ENCODE measurements around the gene C18orf54.

C18orf54 gene

DNA sequence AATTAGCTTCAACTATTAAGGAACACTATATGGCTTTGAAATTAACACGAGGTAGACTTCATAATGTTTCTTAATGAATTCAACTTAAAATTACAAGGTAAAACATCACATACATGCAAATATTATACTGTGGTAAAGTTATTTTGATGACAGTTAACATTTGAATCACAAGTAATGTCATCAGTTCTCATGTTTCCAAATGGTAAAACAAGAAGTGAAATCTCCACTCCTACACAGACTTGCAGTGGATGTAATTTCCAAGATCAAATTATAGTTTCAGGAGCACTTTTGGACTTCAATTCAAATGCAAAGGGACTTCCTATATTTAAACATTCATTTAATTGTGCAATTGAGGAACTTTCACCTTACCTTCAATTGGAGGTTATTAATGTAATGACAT lies 39.1 kb downstream of the C18orf54 start:
- no peak for TF ChIP-seq CTCF (IDR thresholded peaks at IDR 0.05; ENCODE audit: low read depth, low read length)
- no peak overlapping the region for H3K4me3 ChIP-seq (replicated peaks in 1 of 2; ENCODE audit: low read depth in 2 of 2, low read length in 2 of 2)
- DNase-seq (ENCODE audit: low read depth in 2 of 2): no peak

- no peak overlapping the region for H3K4me3 ChIP-seq (replicated peaks in 1 of 2; ENCODE audit: low read depth in 2 of 2, low read length in 2 of 2)
- DNase-seq (ENCODE audit: low read depth in 2 of 2): no peak
- no peak for TF ChIP-seq CTCF (IDR thresholded peaks at IDR 0.05; ENCODE audit: low read depth, low read length)
Observed at GRCh38 chr18:54405290-54405689, 47.6 kb downstream of the C18orf54 start.

DNA sequence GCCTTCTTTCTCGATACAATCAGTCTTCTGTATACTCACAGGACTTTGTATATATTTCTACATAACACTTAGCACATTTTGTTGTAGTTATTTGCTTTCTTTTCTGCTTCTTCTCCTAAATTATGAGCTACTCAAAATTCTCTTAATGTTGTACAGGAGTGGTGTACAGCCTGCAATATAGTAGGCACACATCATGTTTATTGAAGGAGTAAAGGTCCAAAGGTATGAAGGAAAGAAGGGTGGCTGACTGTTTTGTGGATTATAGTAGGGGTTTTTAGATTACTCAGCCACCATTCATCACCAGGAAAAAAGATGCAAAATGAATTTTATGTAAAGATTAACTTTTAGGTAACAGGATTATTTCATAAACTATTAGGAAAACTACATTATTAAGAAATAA lies 54.1 kb downstream of the C18orf54 start:
- no peak for TF ChIP-seq CTCF (IDR thresholded peaks at IDR 0.05; ENCODE audit: low read depth, low read length)
- no peak overlapping the region for H3K4me3 ChIP-seq (replicated peaks in 1 of 2; ENCODE audit: low read depth in 2 of 2, low read length in 2 of 2)
- no peak for DNase-seq (ENCODE audit: low read depth in 2 of 2)

DNA sequence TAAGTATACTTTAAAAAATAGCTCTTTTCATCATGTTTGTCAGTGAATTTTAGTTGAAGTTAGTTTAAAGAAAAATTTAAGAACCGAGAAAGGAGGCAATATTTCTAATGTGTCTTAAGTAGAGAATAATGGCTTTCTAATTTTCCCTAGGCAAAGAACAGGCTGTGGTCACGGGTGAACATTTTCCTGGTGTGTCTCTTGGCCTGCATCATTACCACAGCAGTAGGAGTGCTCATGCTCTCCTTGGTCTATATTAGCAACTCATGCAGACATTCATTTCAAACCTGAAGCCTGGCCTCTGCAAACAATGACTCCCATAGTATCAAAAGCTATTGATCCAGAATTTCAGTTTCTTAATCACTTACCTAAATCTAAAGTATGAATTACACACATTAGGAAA lies 57.4 kb downstream of the C18orf54 start:
- TF ChIP-seq CTCF (IDR thresholded peaks at IDR 0.05; ENCODE audit: low read depth, low read length): no peak
- DNase-seq (ENCODE audit: low read depth in 2 of 2): peak in 1 of 2 donors; percentile 4
- H3K4me3 ChIP-seq (replicated peaks in 1 of 2; ENCODE audit: low read depth in 2 of 2, low read length in 2 of 2): no peak overlapping the region

GRCh38 chr18:54416436-54416835 lies 58.7 kb downstream of the C18orf54 start:
- DNase-seq (ENCODE audit: low read depth in 2 of 2): peak; percentile 79 to 89
- no peak for TF ChIP-seq CTCF (IDR thresholded peaks at IDR 0.05; ENCODE audit: low read depth, low read length)
- no peak overlapping the region for H3K4me3 ChIP-seq (replicated peaks in 1 of 2; ENCODE audit: low read depth in 2 of 2, low read length in 2 of 2)

DNA sequence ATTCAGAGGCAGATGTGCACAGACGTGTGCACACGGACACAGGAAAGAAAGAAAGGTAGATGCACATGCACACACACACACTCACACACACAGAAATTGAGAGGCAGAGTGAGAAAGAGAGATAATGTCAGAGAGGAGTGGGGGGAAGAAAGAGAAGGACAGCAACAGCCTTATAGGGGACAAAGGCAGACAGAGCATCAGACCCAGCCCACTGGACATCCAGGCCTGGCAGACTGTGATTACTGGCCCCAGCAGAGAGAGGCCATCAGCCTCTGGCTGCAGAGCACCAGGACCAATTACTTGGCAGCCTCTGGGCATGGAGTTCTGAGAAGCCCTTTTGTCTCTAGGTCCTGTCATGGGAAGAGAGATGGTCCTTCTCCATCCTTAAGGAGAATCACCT lies 66.1 kb downstream of the C18orf54 start:
- TF ChIP-seq CTCF (IDR thresholded peaks at IDR 0.05; ENCODE audit: low read depth, low read length): no peak
- no peak for DNase-seq (ENCODE audit: low read depth in 2 of 2)
- no peak overlapping the region for H3K4me3 ChIP-seq (replicated peaks in 1 of 2; ENCODE audit: low read depth in 2 of 2, low read length in 2 of 2)

DNA sequence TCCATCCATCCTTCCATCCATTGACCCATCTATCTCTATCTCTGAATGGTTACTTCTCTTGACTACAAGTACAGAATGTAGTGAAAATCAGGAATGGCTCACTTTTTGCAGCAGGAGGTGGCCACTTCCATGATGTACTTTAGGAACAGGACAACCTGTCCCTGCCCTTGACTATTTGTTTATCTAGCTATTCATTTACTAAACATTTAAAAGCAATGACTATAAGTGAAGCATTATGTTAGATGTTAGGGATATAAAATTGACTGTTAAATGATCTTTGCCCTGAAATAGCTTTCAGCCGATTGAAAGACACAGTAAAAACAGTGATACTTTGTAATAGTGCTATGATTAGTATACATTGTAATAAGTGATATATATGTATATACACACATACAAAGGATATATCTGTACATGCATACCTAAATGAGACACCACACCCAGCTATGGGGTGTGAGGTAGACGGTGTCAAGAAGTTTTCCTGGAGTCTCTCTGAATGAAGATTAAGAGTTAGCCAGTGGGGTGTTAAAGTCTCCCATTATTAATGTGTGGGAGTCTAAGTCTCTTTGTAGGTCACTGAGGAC lies 68.5 kb downstream of the C18orf54 start:
- DNase-seq (ENCODE audit: low read depth in 2 of 2): no peak
- TF ChIP-seq CTCF (IDR thresholded peaks at IDR 0.05; ENCODE audit: low read depth, low read length): no peak

More for the DNA sequence above, 68.5 kb downstream of the C18orf54 start:
- no peak overlapping the region for H3K4me3 ChIP-seq (replicated peaks in 1 of 2; ENCODE audit: low read depth in 2 of 2, low read length in 2 of 2)

Data from cardiac fibroblast (primary cell).